Mononuclear cell (primary cell): ENCODE data around the gene LDHD. TPM values are rescaled to one million over a fixed set of nuclear protein-coding genes. Genes with fewer than 3 reads are reported as not detected.

ENCODE experiments used
- H3K27me3 ChIP-seq: 2 replicates; pipeline ENCODE4 v1.6.0; 2011; ENCODE audit warnings: low read length, control low read depth; ENCODE audit not compliant: insufficient read depth
- H3K4me1 ChIP-seq: 2 replicates; pipeline ENCODE4 v1.5.1; 2011; ENCODE audit warnings: mild to moderate bottlenecking, low read length, control low read depth; ENCODE audit not compliant: insufficient read depth
- H3K4me3 ChIP-seq: 2 replicates; pipeline ENCODE4 v1.5.1; 2011; ENCODE audit warnings: mild to moderate bottlenecking, low read length, moderate library complexity
- H3K9me3 ChIP-seq: 2 replicates; pipeline ENCODE4 v1.5.1; 2011; ENCODE audit warnings: low read depth, mild to moderate bottlenecking, control low read depth, low read length
- total RNA-seq: library from RNA; depleted of rRNA; stranded (reverse); fragments of >200 nt; gene quantifications from one replicate; pipeline ENCODE4 v1.2.3, GENCODE V29; 2012

The LDHD gene
- total RNA-seq, 1 donor: 0.84 TPM

DNA sequence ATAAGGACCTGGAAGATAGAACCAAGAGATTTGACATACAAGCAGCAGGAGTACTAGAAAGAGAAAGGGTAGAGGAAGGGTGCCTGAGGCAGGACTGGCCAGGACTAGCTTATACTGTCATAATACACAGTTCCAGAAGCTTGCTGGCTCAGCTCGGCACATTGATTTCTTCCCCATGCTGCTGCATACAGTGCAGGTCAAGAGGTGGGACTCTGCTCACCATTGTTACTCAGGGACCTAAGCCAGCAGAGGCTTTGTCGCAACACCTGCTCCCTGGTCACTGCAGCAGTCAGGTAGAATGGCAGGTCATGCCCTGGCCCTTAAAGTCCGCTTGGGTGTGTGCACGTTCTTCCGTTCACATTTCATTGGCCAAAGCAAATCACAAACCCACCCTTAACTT, 32.8 kb downstream of the LDHD start:
- peaks cover 16% of the 10 kb centered on the region for H3K4me1 ChIP-seq
- H3K27me3 ChIP-seq: no peaks in the 10 kb centered on the region
- H3K4me3 ChIP-seq: no peak overlapping the region
- no peaks in the 10 kb centered on the region for H3K9me3 ChIP-seq

GRCh38 chr16:75081179-75081859, 35.3 kb downstream of the LDHD start:
- H3K27me3 ChIP-seq: no peaks in the 10 kb centered on the region
- H3K4me1 ChIP-seq: peaks cover 20% of the 10 kb centered on the region
- H3K4me3 ChIP-seq: no peak overlapping the region
- H3K9me3 ChIP-seq: no peaks in the 10 kb centered on the region

DNA sequence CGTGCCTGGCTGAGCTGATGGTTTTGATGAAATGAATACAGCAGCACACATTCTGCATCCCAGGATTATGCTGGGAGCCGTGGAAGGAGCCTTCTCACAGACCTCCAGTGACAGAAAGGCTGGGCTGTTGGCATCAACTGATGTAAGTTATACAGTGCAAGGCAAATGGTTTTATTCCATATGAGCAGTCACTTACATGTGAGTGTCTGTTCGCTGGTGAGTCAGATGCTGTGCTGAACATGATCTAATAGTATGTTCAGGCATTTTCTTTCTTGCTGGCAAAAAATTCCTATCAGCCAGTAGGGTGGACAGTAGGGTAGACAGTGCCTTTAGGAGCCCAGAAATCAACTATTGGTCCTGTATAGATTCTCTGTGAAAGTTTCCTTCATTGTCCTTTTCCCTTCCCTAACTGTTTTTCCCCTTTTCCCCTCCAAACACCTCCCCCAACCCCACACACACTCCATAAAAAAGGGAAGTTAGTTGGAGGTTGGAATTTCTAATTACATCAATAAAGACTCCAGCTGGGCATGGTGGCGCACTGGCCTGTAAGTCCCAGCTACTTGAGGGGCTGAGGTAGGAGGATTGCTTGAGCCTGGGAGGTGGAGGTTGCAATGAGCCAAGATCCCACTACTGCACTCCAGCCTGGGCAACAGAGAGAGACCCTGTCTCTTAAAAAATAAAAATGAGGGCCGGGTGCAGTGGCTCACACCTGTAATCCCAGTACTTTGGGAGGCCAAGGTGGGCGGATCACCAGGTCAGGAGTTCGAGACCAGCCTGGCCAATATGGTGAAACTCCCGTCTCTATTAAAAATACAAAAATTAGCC, 36.2 kb downstream of the LDHD start:
- H3K4me1 ChIP-seq: peaks cover 29% of the 10 kb centered on the region
- no peak overlapping the region for H3K4me3 ChIP-seq
- no peaks in the 10 kb centered on the region for H3K27me3 ChIP-seq
- H3K9me3 ChIP-seq: no peaks in the 10 kb centered on the region

GRCh38 chr16:75079346-75079926, 37.1 kb downstream of the LDHD start:
- no peaks in the 10 kb centered on the region for H3K9me3 ChIP-seq
- H3K4me1 ChIP-seq: peaks cover 39% of the 10 kb centered on the region
- H3K4me3 ChIP-seq: no peak overlapping the region
- H3K27me3 ChIP-seq: no peaks in the 10 kb centered on the region

DNA sequence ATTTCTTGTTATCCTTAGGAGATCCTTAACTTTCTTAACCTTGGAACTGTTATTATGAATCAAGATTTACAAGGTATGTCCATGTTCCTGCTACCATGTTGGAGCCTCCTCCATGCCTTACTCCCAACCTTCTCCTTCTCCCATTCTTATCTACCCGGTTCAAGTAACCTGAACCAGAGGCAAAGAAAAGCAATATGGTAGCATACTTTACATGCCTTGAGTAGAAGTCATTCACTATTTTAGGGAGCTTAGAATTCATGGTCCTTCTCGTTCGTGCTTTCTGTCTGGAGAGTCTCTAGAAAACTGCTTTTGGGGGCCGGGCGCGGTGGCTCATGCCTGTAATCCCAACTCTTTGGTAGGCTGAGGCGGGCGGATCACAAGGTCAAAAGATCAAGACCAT, 37.7 kb downstream of the LDHD start:
- no peak overlapping the region for H3K4me3 ChIP-seq
- no peaks in the 10 kb centered on the region for H3K9me3 ChIP-seq
- peaks cover 44% of the 10 kb centered on the region for H3K4me1 ChIP-seq
- no peaks in the 10 kb centered on the region for H3K27me3 ChIP-seq

GRCh38 chr16:75075688-75076268, 40.8 kb downstream of the LDHD start:
- Histone ChIP-seq H3K27me3 (no peaks in the 10 kb centered on the region), H3K4me1 (peaks cover 43% of the 10 kb centered on the region), H3K4me3 (no peak overlapping the region), H3K9me3 (no peaks in the 10 kb centered on the region)

DNA sequence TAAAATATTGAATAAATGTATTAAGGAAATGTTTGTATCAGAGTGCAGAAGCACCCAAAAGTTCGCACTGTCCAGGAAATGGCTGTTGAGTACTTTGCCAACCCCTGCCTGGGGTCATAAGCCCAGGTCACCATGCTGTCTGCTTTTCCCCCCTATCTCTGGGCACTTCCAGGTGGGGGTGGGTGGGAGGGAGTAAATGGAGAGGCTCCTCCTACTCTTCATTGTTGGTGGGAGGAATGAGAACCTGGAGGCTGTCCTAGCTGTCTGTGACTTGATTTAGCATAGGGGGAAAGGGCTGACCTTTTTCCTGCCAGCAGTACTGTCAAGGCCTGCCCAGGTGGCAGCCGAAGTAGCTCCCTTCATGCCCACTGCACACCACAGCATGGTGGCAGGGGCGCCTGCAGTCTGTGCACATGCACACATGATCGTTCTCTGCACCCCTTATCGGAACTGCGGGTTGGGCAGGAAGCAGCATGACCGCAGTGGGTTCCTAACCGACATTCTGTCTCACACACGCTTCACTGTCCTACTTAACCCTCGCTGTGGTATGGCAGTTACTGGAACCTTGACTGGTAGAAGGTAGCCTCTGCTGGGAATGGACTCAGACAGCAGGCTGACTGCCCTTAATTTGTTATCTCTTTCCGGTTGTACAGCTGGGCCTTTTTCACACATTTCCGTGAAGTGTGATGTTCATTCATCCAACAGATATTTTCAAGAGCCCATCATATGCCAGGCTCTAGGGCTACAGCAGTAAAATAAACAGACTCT, 41.5 kb downstream of the LDHD start:
- Histone ChIP-seq H3K27me3 (no peaks in the 10 kb centered on the region), H3K9me3 (no peaks in the 10 kb centered on the region), H3K4me1 (peaks cover 43% of the 10 kb centered on the region), H3K4me3 (no peak overlapping the region)

DNA sequence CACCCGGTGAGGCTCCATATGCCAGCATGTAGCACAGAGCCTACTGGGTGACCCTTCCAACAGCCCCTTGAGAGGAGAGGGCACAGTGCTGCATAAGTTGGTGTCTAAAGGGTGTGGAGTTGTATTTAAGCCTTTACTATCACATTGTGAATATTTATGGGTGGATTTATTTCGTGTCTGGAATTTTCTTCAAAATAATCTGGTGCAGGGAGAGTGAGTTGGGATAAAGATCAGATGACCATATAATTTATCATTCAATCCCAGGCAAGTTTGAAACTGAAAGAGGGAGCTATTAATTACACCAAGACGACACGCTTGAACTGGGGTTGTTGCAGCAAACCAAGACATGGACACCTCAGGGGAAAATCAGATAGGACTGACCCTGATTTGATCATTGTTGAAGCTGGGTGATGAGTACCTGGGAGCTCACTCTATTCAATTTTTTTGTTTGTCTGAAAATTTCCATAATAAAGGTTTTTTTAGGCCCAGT, 42.2 kb downstream of the LDHD start:
- H3K27me3 ChIP-seq: no peaks in the 10 kb centered on the region
- no peak overlapping the region for H3K4me3 ChIP-seq
- no peaks in the 10 kb centered on the region for H3K9me3 ChIP-seq
- peaks cover 43% of the 10 kb centered on the region for H3K4me1 ChIP-seq

DNA sequence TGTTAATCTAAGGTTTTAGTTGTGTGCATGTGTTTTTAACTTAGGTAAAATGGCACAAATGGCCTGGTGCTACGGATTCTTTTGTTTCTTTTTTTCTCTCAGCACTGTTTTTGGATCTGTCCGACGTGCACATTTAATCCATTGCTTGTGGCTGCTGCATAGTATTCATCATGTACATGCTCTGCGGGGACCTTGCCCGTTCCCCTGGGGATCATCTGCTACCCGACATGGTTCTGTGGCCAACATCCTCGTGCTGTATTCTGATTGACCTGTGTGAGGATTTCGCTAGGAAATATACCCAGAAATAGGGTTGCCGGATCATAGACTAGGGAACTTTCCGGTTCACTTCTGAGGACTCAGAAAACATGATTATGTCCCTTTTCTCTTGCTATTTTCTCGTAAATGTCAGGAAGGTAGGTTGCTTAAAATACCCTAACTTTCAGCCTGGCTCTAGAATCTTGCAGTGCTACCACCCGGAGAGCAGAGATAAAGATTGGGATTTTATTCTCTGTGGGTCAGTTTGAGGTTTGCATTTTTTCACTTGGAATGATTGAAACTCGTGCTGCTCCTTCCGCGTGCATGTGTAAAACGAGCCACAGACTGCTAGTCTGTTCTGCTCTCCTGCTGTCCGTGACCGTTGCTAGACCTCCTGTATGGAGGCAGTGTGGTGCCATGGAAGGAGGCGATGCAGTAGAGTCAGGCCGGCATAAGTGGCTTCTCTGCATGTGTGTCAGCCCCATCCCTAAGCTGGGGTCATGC, 42.9 kb downstream of the LDHD start:
- Histone ChIP-seq H3K27me3 (no peaks in the 10 kb centered on the region), H3K9me3 (no peaks in the 10 kb centered on the region), H3K4me1 (peaks cover 43% of the 10 kb centered on the region), H3K4me3 (no peak overlapping the region)

- Histone ChIP-seq H3K27me3 (no peaks in the 10 kb centered on the region), H3K4me1 (peaks cover 39% of the 10 kb centered on the region), H3K9me3 (no peaks in the 10 kb centered on the region), H3K4me3 (no peak overlapping the region)
Measured at GRCh38 chr16:75072239-75072947, 44.2 kb downstream of the LDHD start.

- H3K27me3 ChIP-seq: no peaks in the 10 kb centered on the region
- peaks cover 32% of the 10 kb centered on the region for H3K4me1 ChIP-seq
- H3K9me3 ChIP-seq: no peaks in the 10 kb centered on the region
- H3K4me3 ChIP-seq: no peak overlapping the region
Measured at GRCh38 chr16:75071621-75072020, 45.0 kb downstream of the LDHD start.

GRCh38 chr16:75070012-75070841, 46.4 kb downstream of the LDHD start:
- Histone ChIP-seq H3K27me3 (no peaks in the 10 kb centered on the region), H3K4me1 (peaks cover 26% of the 10 kb centered on the region), H3K4me3 (no peak overlapping the region), H3K9me3 (no peaks in the 10 kb centered on the region)
